Prostate gland (tissue), 2 donors: ENCODE data around the gene LRRN4.

ENCODE experiments used
- POLR2AphosphoS5 ChIP-seq: sonication (generic); formaldehyde crosslinking; IDR thresholded peaks from one replicate; pipeline ENCODE4 v1.6.1; 2017; ENCODE audit warnings: antibody characterized with exemption
- TF ChIP-seq, protein P1 (sequence below), 4 experiments: fragments of 200-600 bp in 2 of 4; fragments of 450-650 bp in 2 of 4; sonication (generic) in 2 of 4; IDR thresholded peaks; 1 replicate in 3 of 4; 2 replicates in 1 of 4; pipeline ENCODE4 v1.5.1; 2016 to 2019; ENCODE audit warnings: antibody characterized with exemption in 4 of 4, mild to moderate bottlenecking in 2 of 4, moderate library complexity in 2 of 4

DNA sequence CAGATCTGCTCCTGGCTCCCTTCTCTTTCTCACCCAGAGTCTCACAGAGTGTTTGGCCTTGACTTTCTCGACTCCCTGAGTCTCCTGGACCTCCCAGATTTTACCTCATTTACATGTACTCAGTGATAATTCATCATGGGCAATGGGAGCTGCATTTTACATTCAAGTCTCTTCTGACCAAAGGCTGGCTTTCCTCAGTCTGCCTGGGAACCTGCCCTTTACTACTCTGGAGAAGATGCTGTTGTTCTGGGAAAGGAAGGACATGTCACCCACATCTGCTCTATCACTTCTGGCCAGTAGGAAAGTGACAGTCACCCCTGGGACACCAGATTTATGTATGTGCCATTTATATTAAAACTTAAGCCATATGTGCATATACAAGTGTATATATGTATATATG is 7.4 kb downstream of the LRRN4 start:
- TF ChIP-seq, protein P1, sequence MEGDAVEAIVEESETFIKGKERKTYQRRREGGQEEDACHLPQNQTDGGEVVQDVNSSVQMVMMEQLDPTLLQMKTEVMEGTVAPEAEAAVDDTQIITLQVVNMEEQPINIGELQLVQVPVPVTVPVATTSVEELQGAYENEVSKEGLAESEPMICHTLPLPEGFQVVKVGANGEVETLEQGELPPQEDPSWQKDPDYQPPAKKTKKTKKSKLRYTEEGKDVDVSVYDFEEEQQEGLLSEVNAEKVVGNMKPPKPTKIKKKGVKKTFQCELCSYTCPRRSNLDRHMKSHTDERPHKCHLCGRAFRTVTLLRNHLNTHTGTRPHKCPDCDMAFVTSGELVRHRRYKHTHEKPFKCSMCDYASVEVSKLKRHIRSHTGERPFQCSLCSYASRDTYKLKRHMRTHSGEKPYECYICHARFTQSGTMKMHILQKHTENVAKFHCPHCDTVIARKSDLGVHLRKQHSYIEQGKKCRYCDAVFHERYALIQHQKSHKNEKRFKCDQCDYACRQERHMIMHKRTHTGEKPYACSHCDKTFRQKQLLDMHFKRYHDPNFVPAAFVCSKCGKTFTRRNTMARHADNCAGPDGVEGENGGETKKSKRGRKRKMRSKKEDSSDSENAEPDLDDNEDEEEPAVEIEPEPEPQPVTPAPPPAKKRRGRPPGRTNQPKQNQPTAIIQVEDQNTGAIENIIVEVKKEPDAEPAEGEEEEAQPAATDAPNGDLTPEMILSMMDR (IDR thresholded peaks at IDR 0.05): no peak
- no peak for TF ChIP-seq POLR2AphosphoS5
